SK-N-SH treated with all-trans-retinoic acid at 6 μM for 48 hours (cell line): ENCODE measurements around the gene STYXL1.

Experiments
- ATAC-seq: fragments of 200-7000 bp; cut with Tn5 transposase; 3 replicates; pipeline ENCODE4 v1.9.1; 2020; ENCODE audit warnings: mild to moderate bottlenecking, moderate library complexity
- ARNTL ChIP-seq: fragments of 450-650 bp; formaldehyde crosslinking; IDR thresholded peaks from 2 replicates; pipeline ENCODE4 v1.5.0; 2020; ENCODE audit warnings: low read depth, mild to moderate bottlenecking, moderate library complexity, borderline replicate concordance
- BACH2 ChIP-seq: fragments of 250-450 bp; sonication (Bioruptor Pico); IDR thresholded peaks from 2 replicates; pipeline ENCODE4 v1.9.0; 2021; ENCODE audit warnings: mild to moderate bottlenecking, borderline replicate concordance
- ESRRG ChIP-seq: fragments of 250-450 bp; sonication (Bioruptor Pico); IDR thresholded peaks from 2 replicates; pipeline ENCODE4 v1.6.1; 2021; ENCODE audit warnings: mild to moderate bottlenecking
- GLIS3 ChIP-seq: fragments of 250-450 bp; sonication (Bioruptor Pico); IDR thresholded peaks from 2 replicates; pipeline ENCODE4 v1.5.0; 2020; ENCODE audit warnings: mild to moderate bottlenecking, moderate library complexity
- ISL1 ChIP-seq: fragments of 250-450 bp; sonication (Bioruptor Pico); IDR thresholded peaks from 2 replicates; pipeline ENCODE4 v2.1.2; 2022; ENCODE audit warnings: mild to moderate bottlenecking, moderate library complexity
- OSR1 ChIP-seq: fragments of 250-450 bp; sonication (Bioruptor Pico); IDR thresholded peaks from 2 replicates; pipeline ENCODE4 v1.8.0; 2022; ENCODE audit warnings: moderate library complexity, mild to moderate bottlenecking, inconsistent platforms
- PPARA ChIP-seq: fragments of 250-450 bp; sonication (Bioruptor Pico); IDR thresholded peaks from 2 replicates; pipeline ENCODE4 v1.5.0; 2020; ENCODE audit warnings: mild to moderate bottlenecking, borderline replicate concordance
- RARB ChIP-seq: fragments of 250-450 bp; sonication (Bioruptor Pico); IDR thresholded peaks from 2 replicates; pipeline ENCODE4 v1.8.0; 2021; ENCODE audit warnings: mild to moderate bottlenecking, moderate library complexity
- TOX ChIP-seq: fragments of 250-450 bp; sonication (Bioruptor Pico); IDR thresholded peaks from 2 replicates; pipeline ENCODE4 v1.8.0; 2021; ENCODE audit warnings: mild to moderate bottlenecking, moderate library complexity, borderline replicate concordance
- ZFP3 ChIP-seq: fragments of 250-450 bp; sonication (Bioruptor Pico); IDR thresholded peaks from 2 replicates; pipeline ENCODE4 v1.5.0; 2020; ENCODE audit warnings: mild to moderate bottlenecking, moderate library complexity
- ZFP30 ChIP-seq: fragments of 450-650 bp; formaldehyde crosslinking; IDR thresholded peaks from 2 replicates; pipeline ENCODE4 v1.5.0; 2022; ENCODE audit warnings: mild to moderate bottlenecking, moderate library complexity
- ZNF565 ChIP-seq: fragments of 450-650 bp; formaldehyde crosslinking; conservative IDR thresholded peaks from 2 replicates; pipeline ENCODE4 v1.5.0; 2020; ENCODE audit warnings: low read depth, mild to moderate bottlenecking, moderate library complexity
- ZNF70 ChIP-seq: fragments of 450-650 bp; formaldehyde crosslinking; IDR thresholded peaks from 2 replicates; pipeline ENCODE4 v1.5.0; 2020; ENCODE audit warnings: mild to moderate bottlenecking, moderate library complexity
- ZNF8 ChIP-seq: fragments of 450-650 bp; formaldehyde crosslinking; IDR thresholded peaks from 2 replicates; pipeline ENCODE4 v1.5.0; 2020; ENCODE audit warnings: mild to moderate bottlenecking, moderate library complexity
- TF ChIP-seq, protein P1 (sequence below): fragments of 250-450 bp; sonication (Bioruptor Pico); IDR thresholded peaks from 2 replicates; pipeline ENCODE4 v1.5.0; 2020; ENCODE audit warnings: mild to moderate bottlenecking, moderate library complexity
- TF ChIP-seq, protein P2 (sequence below): fragments of 250-450 bp; sonication (Bioruptor Pico); IDR thresholded peaks from 2 replicates; pipeline ENCODE4 v1.5.1; 2021; ENCODE audit warnings: mild to moderate bottlenecking, moderate library complexity
- TF ChIP-seq, protein P3 (sequence below): fragments of 250-450 bp; sonication (Bioruptor Pico); IDR thresholded peaks from 2 replicates; pipeline ENCODE4 v1.8.0; 2020; ENCODE audit warnings: mild to moderate bottlenecking, moderate library complexity, borderline replicate concordance
- TF ChIP-seq, protein P4 (sequence below): fragments of 250-450 bp; sonication (Bioruptor Pico); IDR thresholded peaks from 2 replicates; pipeline ENCODE4 v1.5.1; 2020; ENCODE audit warnings: low read depth, mild to moderate bottlenecking, moderate library complexity

STYXL1 gene

DNA sequence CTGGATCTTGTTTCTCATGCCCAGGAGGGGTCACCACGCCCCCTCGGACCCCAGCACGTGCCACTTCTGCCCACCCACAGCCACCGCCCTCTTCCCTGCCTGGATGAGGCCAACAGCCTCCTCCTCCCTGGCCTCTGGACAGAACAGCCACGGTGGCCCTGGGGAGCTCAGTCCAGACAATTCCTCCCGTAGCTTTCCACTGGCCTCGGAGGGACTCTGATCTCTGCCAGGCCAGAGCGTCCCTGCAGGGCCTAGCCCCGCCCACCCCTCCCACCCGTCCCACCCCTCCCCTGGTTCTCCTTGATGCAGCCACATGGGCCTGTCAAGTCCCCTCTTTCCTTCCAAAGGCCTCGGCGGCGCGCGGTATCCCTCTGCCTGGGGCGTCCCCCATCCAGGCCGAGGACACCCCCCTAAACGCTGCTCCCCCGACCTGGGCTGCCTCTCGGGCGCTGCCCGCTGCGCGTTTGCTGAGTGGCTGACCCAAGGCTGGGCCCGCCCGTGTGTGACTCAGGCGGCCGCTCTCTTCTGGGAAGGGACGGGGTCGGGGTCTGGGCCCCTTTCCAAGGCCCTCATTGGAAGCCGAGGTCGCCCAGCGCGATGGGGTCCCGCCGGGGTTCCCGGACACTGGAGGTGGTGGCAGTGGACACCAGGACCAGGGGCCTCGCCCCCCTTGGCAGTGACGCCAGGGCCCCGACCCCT, 54.0 kb downstream of the STYXL1 start:
- TF ChIP-seq GLIS3 (peak; percentile 20; the same call in 1 of the 2 replicates), ZNF70 (CRISPR knock-in tag) (peak; percentile 36; the same call in 1 of the 2 replicates), RARB (no peak)
- TF ChIP-seq, protein P1, sequence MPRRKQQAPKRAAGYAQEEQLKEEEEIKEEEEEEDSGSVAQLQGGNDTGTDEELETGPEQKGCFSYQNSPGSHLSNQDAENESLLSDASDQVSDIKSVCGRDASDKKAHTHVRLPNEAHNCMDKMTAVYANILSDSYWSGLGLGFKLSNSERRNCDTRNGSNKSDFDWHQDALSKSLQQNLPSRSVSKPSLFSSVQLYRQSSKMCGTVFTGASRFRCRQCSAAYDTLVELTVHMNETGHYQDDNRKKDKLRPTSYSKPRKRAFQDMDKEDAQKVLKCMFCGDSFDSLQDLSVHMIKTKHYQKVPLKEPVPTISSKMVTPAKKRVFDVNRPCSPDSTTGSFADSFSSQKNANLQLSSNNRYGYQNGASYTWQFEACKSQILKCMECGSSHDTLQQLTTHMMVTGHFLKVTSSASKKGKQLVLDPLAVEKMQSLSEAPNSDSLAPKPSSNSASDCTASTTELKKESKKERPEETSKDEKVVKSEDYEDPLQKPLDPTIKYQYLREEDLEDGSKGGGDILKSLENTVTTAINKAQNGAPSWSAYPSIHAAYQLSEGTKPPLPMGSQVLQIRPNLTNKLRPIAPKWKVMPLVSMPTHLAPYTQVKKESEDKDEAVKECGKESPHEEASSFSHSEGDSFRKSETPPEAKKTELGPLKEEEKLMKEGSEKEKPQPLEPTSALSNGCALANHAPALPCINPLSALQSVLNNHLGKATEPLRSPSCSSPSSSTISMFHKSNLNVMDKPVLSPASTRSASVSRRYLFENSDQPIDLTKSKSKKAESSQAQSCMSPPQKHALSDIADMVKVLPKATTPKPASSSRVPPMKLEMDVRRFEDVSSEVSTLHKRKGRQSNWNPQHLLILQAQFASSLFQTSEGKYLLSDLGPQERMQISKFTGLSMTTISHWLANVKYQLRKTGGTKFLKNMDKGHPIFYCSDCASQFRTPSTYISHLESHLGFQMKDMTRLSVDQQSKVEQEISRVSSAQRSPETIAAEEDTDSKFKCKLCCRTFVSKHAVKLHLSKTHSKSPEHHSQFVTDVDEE (CRISPR knock-in tag): 0 out of 2 replicates have a peak, but pooled peaks have one; percentile 25
- TF ChIP-seq, all 23 proteins: peak for 3
- peak; percentile 68 for ATAC-seq

DNA sequence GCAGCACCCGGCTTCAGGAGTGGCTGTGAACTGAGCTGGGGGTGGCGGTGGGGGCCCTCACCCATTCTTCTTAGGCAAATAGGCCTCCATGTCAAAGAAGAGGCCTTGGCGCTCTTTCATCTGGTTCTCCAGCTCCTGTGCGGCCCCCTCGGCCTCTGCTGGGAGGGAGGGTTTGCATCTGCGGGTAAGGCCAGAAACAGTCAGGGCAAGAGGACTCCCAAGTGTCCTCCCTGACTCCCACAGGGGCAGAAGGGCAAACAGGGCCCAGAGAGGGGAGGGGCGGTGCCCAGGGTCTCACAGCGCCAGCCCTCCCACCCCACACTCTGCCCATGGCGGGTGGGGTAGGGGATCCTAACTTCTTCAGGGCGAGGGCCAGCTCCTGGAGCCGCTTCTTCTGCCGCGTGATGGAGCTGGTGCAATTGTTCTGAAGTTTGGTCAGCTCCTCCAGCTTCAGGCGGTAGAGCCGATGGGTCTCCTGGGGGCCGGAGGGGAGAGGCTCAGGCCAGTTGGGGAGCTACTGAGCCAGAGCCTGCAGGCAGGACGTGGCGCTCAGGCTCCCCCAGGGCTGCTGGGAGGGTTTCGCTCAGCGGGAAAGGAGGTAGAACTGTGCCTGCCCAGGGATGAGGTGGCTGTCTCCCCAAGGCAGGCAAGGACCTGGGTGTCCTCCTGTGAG, 55.6 kb downstream of the STYXL1 start:
- TF ChIP-seq ZNF565 (CRISPR knock-in tag): no peak
- no peak for TF ChIP-seq ARNTL (CRISPR knock-in tag)
- no peak for ATAC-seq

DNA sequence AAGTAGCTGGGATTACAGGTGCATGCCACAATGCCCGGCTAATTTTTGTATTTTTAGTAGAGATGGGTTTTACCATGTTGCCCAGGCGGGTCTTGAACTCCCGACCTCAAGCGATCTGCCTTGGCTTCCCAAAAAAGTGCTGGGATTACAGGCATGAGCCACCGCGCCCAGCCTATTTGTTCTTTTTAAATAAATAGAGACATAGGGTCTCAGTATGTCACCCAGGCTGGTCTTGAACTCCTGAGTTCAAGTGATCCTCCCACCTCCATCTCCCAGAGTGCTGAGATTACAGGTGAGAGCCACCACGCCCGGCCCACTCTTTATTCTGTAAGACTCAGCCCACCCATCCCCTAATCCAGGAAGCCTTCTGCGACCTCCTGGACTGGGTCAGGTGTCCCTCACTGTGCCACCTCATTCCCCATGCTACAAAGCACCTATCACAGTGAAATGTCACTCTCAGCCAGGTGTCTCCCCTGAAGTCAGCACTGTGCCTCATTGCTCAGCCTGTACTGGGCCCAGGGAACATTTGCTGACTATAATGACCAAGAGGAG, 56.2 kb downstream of the STYXL1 start:
- TF ChIP-seq, protein P1 (CRISPR knock-in tag): no peak
- TF ChIP-seq BACH2 (CRISPR knock-in tag) (no peak), ZFP30 (no peak), TOX (CRISPR knock-in tag) (no peak), ESRRG (CRISPR knock-in tag) (no peak), ARNTL (CRISPR knock-in tag) (no peak)
- TF ChIP-seq, protein P2, sequence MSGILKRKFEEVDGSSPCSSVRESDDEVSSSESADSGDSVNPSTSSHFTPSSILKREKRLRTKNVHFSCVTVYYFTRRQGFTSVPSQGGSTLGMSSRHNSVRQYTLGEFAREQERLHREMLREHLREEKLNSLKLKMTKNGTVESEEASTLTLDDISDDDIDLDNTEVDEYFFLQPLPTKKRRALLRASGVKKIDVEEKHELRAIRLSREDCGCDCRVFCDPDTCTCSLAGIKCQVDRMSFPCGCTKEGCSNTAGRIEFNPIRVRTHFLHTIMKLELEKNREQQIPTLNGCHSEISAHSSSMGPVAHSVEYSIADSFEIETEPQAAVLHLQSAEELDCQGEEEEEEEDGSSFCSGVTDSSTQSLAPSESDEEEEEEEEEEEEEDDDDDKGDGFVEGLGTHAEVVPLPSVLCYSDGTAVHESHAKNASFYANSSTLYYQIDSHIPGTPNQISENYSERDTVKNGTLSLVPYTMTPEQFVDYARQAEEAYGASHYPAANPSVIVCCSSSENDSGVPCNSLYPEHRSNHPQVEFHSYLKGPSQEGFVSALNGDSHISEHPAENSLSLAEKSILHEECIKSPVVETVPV (CRISPR knock-in tag): no peak
- no peak for ATAC-seq

DNA sequence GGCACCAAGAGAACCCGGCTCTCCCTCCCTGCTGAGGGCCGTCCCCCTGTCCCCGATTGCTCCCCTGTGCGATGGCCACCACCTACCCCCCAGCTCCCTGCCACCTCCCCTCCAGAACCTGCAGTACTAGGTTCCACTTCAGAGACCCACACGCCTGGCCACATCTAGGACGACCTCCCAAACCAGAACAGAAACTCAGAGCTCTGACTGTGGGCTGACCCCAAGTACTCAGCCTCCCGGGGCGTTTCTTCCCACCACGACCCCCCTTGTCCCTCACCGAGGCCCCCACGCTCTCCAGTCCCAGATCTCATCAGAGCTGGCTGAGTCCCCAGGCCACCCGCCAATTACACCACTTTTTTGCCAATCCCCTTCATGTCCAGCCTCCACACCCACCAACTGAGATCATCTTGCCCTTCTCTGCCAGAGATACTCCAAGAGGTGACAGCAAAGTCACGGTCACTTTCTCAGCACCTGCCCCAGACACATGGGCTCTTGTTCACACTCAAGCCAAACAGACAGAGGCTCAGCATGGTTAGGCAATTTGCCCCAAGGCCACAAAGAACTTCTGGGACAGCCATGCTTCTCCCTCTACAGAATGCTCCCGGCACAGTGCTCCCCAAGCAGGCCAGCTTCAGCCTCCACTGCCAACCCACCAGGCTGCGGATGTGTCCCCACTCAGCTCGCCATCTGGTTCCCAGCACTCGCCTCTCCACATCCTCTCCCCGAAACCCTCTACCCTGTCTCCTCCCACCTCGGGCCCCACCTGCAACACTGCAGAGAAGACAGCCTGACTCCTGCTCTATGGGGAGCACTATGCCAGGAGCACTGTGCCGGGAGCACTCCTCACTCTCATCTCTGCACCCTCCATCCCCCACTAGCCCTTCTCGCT, 58.1 kb downstream of the STYXL1 start:
- ATAC-seq: no peak
- TF ChIP-seq BACH2 (CRISPR knock-in tag) (no peak), ZFP30 (no peak), ISL1 (CRISPR knock-in tag) (no peak), OSR1 (CRISPR knock-in tag) (no peak), RARB (no peak), PPARA (no peak), ZNF70 (CRISPR knock-in tag) (no peak), ZNF8 (no peak), ZFP3 (CRISPR knock-in tag) (no peak)
- TF ChIP-seq, protein P3, sequence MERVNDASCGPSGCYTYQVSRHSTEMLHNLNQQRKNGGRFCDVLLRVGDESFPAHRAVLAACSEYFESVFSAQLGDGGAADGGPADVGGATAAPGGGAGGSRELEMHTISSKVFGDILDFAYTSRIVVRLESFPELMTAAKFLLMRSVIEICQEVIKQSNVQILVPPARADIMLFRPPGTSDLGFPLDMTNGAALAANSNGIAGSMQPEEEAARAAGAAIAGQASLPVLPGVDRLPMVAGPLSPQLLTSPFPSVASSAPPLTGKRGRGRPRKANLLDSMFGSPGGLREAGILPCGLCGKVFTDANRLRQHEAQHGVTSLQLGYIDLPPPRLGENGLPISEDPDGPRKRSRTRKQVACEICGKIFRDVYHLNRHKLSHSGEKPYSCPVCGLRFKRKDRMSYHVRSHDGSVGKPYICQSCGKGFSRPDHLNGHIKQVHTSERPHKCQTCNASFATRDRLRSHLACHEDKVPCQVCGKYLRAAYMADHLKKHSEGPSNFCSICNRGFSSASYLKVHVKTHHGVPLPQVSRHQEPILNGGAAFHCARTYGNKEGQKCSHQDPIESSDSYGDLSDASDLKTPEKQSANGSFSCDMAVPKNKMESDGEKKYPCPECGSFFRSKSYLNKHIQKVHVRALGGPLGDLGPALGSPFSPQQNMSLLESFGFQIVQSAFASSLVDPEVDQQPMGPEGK: no peak
- TF ChIP-seq, protein P1 (CRISPR knock-in tag): no peak
- TF ChIP-seq, protein P4, sequence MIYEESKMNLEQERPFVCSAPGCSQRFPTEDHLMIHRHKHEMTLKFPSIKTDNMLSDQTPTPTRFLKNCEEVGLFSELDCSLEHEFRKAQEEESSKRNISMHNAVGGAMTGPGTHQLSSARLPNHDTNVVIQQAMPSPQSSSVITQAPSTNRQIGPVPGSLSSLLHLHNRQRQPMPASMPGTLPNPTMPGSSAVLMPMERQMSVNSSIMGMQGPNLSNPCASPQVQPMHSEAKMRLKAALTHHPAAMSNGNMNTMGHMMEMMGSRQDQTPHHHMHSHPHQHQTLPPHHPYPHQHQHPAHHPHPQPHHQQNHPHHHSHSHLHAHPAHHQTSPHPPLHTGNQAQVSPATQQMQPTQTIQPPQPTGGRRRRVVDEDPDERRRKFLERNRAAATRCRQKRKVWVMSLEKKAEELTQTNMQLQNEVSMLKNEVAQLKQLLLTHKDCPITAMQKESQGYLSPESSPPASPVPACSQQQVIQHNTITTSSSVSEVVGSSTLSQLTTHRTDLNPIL (CRISPR knock-in tag): no peak
